COR-L47 (cell line): ENCODE results near the gene WDR82.
"Not testable (repeated sequence)": the region's sequence is repeated elsewhere in the genome, so short reads cannot be mapped to it uniquely, and the experiment has no call there.

Experiments used
- DNase-seq: peaks from one replicate; lab custom pipeline; 2025; lab: John Stamatoyannopoulos, UW

The WDR82 gene

GRCh38 chr3:52289338-52289746 lies 10.9 kb upstream of the WDR82 start:
- no peak for DNase-seq

- no peak for DNase-seq
These were observed 10.2 kb upstream of the WDR82 start for GRCh38 chr3:52288674-52289073.

- no peak for DNase-seq
These were observed 8.3 kb upstream of the WDR82 start for GRCh38 chr3:52286777-52287110.

- not testable (repeated sequence) for DNase-seq
These were observed 5.6 kb upstream of the WDR82 start for GRCh38 chr3:52284051-52284450.

DNA sequence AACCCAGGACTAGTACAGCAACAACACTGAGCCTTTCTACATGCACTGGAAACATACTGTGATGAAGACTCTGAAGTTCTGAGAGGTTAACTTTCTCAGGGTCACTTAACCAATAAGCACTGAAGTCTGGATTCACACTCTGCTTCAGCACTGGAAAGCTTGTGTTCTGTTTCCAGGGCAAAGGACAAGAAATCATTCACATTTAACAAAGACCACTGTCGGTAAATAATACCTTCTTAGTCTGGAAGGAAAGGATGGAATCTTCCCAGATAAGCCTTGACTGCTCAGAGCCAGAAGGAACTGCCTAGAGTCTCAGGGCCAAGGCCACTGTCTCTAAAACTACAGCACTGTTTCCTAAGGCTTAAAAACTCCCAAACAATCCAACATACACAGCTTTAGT lies 4.9 kb upstream of the WDR82 start:
- DNase-seq: no peak

GRCh38 chr3:52281981-52282801 lies 3.7 kb upstream of the WDR82 start:
- DNase-seq: no peak

DNA sequence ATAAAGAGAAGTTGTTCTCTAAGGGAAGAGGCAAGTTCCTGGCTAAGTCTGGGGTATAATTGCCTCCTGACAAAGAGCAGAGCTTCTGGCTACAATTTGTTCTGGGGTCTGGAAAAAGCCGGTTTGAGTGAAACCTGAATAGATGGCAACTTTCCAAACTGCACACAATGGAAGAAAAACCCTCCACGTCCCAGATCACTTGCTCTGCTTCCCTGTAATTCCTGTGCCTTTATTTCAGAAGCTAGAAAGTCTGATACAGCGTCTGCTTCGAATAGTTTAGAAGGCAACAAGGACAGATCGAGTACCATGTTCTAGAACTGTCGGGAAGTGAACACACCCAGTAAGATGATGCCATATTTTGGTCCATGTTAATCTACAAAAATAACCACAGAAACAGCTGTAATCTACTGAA lies 1.6 kb upstream of the WDR82 start:
- peak; percentile 60 for DNase-seq

- DNase-seq: no peak
These were observed 1.1 kb upstream of the WDR82 start for GRCh38 chr3:52279596-52279995.

DNA sequence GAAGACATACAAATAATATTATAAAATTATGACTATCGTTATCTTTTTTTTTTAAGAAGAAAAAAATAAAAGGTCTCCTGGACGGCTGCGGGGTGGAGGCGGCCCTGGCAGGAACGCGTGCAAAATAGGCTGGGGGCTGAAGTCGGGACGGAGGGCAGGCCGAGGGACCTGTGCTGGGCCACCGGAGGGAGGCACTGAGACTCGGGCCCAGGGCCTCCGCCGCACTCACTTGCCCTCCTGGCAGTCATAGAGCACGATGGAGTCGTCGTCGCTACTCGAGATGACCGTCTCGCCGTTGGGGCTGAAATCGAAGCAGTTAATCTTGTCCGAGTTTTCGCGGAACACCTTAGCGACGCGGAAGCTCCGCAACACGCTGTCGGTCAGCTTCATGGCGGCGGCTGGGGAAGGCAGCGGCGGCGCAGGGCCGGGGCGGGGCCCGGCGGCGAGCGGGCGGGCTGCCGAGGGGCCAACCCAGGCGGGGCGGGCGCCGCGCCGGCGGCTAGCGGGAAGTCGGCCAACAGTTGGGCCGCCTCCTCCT lies 408 bp downstream of the WDR82 start:
- DNase-seq: no peak

GRCh38 chr3:52277071-52277964 lies 1.1 kb downstream of the WDR82 start:
- peak; percentile 11 for DNase-seq

GRCh38 chr3:52274781-52275180 lies 3.7 kb downstream of the WDR82 start:
- DNase-seq: not testable (repeated sequence)

DNA sequence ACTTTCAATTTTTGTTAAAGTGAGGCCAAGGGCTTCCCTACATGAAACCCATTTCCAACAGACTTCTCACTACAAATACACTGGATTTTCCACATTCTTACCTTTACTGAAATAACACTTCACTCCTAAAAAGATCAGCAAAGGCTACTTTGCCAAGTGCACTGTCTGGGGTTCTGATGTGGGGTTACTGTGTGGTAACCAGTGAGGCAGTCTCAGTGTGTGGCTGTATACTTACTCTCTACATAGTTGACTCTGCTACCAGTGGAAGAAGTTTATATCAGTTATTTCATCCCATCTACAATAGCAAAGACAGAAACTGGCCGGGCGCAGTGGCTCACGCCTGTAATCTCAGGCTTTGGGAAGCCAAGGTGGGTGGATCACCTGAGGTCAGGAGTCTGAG lies 5.6 kb downstream of the WDR82 start:
- DNase-seq: no peak

DNA sequence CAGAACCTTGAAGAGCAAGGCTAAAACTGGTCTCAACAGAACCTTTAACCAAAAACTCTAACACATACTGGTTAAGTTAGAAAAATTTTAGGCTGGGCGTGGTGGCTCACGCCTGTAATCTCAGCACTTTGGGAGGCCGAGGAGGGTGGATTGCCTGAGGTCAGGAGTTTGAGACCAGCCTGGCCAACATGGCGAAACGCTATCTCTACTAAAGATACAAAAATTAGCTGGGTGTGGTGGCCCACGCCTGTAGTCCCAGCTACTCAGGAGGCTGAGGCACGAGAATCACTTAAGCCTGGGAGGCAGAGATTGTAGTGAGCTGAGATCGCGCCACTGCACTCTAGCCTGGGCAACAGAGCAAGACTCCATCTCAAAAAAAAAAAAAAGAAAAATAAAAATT lies 6.3 kb downstream of the WDR82 start:
- DNase-seq: not testable (repeated sequence)

- no peak for DNase-seq
These were observed 8.1 kb downstream of the WDR82 start for GRCh38 chr3:52270252-52270754.

DNA sequence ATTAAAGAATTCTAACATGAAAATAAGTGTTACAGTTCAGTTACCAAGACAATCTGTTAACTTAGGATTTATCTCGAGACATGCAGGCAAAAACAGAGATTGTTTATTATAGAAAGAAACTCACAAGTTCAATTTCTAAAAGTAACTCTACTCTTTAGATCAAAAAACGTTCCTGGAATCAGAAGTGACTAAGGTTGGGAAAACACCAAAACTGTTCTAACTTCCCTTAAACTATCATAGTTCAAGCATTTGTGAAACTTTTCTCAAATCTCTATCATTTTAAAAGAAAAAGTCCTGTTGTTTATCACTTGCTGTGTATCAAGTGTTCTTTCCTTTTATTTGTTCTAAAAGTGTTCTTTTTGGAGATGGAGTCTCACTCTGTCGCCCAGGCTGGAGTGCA lies 8.7 kb downstream of the WDR82 start:
- no peak for DNase-seq

DNA sequence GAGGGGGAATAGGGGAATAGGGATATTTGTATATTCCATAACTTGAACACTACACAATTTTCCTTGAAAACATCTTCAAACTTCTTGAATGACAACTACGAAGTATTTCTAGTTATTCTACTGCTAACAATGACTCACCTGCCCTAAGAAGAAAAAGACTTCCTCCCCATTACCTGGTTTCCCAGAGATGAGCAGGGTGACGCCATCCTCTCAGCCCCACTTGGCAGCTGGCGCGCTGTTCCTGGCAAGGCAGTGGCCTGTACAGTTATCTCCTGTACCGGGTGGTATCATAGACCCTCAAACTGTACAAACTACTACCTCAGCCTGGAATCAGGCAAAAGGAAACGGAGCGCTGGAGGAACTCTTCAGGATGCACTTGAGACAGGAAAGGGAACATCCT lies 10.4 kb downstream of the WDR82 start:
- no peak for DNase-seq

DNA sequence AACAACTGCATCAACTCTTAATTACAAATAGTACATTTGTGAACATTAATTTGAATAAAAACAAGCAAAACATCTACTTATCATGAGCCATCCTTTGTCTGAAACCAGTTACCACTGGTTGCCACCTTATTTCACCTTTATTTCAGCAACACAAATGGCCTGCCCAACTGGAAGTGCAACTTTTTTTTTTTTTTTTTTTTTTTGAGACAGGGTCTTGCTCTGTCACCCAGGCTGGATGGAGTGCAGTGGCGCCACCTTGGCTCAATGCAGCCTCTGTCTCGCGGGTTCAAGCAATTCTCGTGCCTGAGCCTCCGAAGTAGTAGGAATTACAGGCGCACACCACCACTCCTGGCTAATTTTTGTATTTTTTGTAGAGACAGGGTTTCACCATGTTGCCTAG lies 13.1 kb downstream of the WDR82 start:
- no peak for DNase-seq

GRCh38 chr3:52262447-52262846 lies 16.0 kb downstream of the WDR82 start:
- DNase-seq: no peak

- no peak for DNase-seq
These were observed 19.0 kb downstream of the WDR82 start for GRCh38 chr3:52259448-52259847.

DNA sequence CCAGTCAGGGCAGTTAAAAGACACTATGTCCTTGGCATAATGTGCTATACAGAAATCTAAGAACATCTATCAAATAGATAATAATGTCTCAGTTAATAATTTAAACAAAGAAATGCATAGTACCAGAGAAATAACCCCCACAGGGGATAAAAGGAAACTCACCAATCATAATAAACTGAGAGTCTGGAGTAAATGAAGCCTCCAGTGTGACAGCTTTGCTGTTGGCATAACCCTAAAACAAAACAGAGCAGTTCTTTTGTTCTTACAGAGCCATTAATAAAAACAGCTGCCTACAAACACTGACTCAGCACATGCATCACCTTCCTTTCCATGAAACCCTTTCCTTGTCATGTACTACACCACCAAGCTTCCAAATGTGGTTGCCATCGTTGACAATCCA lies 19.4 kb downstream of the WDR82 start:
- DNase-seq: no peak

DNA sequence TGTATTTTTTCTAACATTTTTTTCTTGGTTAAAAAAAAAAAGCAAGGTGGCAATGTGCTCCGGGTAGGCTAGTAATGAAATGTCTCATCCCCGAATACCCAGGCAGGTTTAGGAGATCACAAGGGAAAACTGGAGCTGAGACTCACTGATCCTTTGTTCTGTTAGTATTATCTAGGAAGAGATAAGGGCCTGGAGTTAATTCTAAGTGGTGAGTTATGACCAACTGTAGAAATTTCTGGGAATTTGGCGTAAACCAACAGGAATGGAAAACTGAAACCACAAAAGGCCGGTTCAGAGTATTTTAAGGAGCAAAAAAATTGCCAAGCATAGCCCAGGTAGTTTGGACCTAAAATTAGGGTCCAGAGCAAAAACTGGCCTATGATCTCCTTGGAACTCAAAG lies 20.5 kb downstream of the WDR82 start:
- no peak for DNase-seq

GRCh38 chr3:52256622-52257021 lies 21.8 kb downstream of the WDR82 start:
- DNase-seq: no peak

DNA sequence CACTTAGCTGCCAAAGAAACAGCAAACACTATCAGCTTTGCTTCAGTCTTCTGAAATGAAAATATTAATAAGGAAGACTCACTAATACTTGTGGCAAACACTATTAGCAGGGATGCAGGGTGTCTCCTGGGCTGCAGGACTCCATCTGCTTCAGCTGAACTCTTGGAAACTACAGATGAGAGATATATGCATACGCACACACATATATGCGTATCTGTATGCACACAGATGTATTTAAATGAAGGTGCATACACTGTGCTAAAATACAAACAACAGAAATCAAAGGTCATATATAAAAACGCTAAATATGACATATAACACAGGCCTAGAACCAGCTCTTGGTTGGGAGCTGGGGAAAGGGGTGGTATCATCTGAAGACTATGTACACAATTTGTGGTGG lies 22.3 kb downstream of the WDR82 start:
- no peak for DNase-seq
